SK-N-SH treated with all-trans-retinoic acid at 6 μM for 48 hours (cell line): Measurements from ENCODE around the gene RPL41.

ENCODE experiments used
- ATAC-seq: fragments of 200-7000 bp; cut with Tn5 transposase; 3 replicates; pipeline ENCODE4 v1.9.1; 2020; ENCODE audit warnings: mild to moderate bottlenecking, moderate library complexity
- ARNTL ChIP-seq: fragments of 450-650 bp; formaldehyde crosslinking; IDR thresholded peaks from 2 replicates; pipeline ENCODE4 v1.5.0; 2020; ENCODE audit warnings: low read depth, mild to moderate bottlenecking, moderate library complexity, borderline replicate concordance
- BACH2 ChIP-seq: fragments of 250-450 bp; sonication (Bioruptor Pico); IDR thresholded peaks from 2 replicates; pipeline ENCODE4 v1.9.0; 2021; ENCODE audit warnings: mild to moderate bottlenecking, borderline replicate concordance
- CSDC2 ChIP-seq: fragments of 250-450 bp; sonication (Bioruptor Pico); IDR thresholded peaks from 2 replicates; pipeline ENCODE4 v1.5.0; 2020; ENCODE audit warnings: mild to moderate bottlenecking, moderate library complexity
- ESRRG ChIP-seq: fragments of 250-450 bp; sonication (Bioruptor Pico); IDR thresholded peaks from 2 replicates; pipeline ENCODE4 v1.6.1; 2021; ENCODE audit warnings: mild to moderate bottlenecking
- GLIS3 ChIP-seq: fragments of 250-450 bp; sonication (Bioruptor Pico); IDR thresholded peaks from 2 replicates; pipeline ENCODE4 v1.5.0; 2020; ENCODE audit warnings: mild to moderate bottlenecking, moderate library complexity
- ISL1 ChIP-seq: fragments of 250-450 bp; sonication (Bioruptor Pico); IDR thresholded peaks from 2 replicates; pipeline ENCODE4 v2.1.2; 2022; ENCODE audit warnings: mild to moderate bottlenecking, moderate library complexity
- OSR1 ChIP-seq: fragments of 250-450 bp; sonication (Bioruptor Pico); IDR thresholded peaks from 2 replicates; pipeline ENCODE4 v1.8.0; 2022; ENCODE audit warnings: moderate library complexity, mild to moderate bottlenecking, inconsistent platforms
- PPARA ChIP-seq: fragments of 250-450 bp; sonication (Bioruptor Pico); IDR thresholded peaks from 2 replicates; pipeline ENCODE4 v1.5.0; 2020; ENCODE audit warnings: mild to moderate bottlenecking, borderline replicate concordance
- RARB ChIP-seq: fragments of 250-450 bp; sonication (Bioruptor Pico); IDR thresholded peaks from 2 replicates; pipeline ENCODE4 v1.8.0; 2021; ENCODE audit warnings: mild to moderate bottlenecking, moderate library complexity
- SNAI2 ChIP-seq: fragments of 250-450 bp; sonication (Bioruptor Pico); IDR thresholded peaks from 2 replicates; pipeline ENCODE4 v1.5.0; 2020; ENCODE audit warnings: mild to moderate bottlenecking, moderate library complexity
- TCF4 ChIP-seq: fragments of 250-450 bp; sonication (Bioruptor Pico); IDR thresholded peaks from 2 replicates; pipeline ENCODE4 v1.8.0; 2021; ENCODE audit warnings: mild to moderate bottlenecking, moderate library complexity, borderline replicate concordance
- TOX ChIP-seq: fragments of 250-450 bp; sonication (Bioruptor Pico); IDR thresholded peaks from 2 replicates; pipeline ENCODE4 v1.8.0; 2021; ENCODE audit warnings: mild to moderate bottlenecking, moderate library complexity, borderline replicate concordance
- TSHZ2 ChIP-seq: fragments of 250-450 bp; sonication (Bioruptor Pico); IDR thresholded peaks from 2 replicates; pipeline ENCODE4 v1.5.0; 2020; ENCODE audit warnings: mild to moderate bottlenecking, moderate library complexity
- ZC3H10 ChIP-seq: fragments of 250-450 bp; sonication (Bioruptor Pico); IDR thresholded peaks from 2 replicates; pipeline ENCODE4 v1.5.1; 2021; ENCODE audit warnings: mild to moderate bottlenecking, moderate library complexity
- ZFP3 ChIP-seq: fragments of 250-450 bp; sonication (Bioruptor Pico); IDR thresholded peaks from 2 replicates; pipeline ENCODE4 v1.5.0; 2020; ENCODE audit warnings: mild to moderate bottlenecking, moderate library complexity
- ZFP30 ChIP-seq: fragments of 450-650 bp; formaldehyde crosslinking; IDR thresholded peaks from 2 replicates; pipeline ENCODE4 v1.5.0; 2022; ENCODE audit warnings: mild to moderate bottlenecking, moderate library complexity
- ZNF565 ChIP-seq: fragments of 450-650 bp; formaldehyde crosslinking; conservative IDR thresholded peaks from 2 replicates; pipeline ENCODE4 v1.5.0; 2020; ENCODE audit warnings: low read depth, mild to moderate bottlenecking, moderate library complexity
- ZNF70 ChIP-seq: fragments of 450-650 bp; formaldehyde crosslinking; IDR thresholded peaks from 2 replicates; pipeline ENCODE4 v1.5.0; 2020; ENCODE audit warnings: mild to moderate bottlenecking, moderate library complexity
- ZNF8 ChIP-seq: fragments of 450-650 bp; formaldehyde crosslinking; IDR thresholded peaks from 2 replicates; pipeline ENCODE4 v1.5.0; 2020; ENCODE audit warnings: mild to moderate bottlenecking, moderate library complexity
- TF ChIP-seq, protein P1 (sequence below): fragments of 250-450 bp; sonication (Bioruptor Pico); IDR thresholded peaks from 2 replicates; pipeline ENCODE4 v1.5.1; 2020; ENCODE audit warnings: low read depth, mild to moderate bottlenecking, moderate library complexity
- TF ChIP-seq, protein P2 (sequence below): fragments of 250-450 bp; sonication (Bioruptor Pico); IDR thresholded peaks from 2 replicates; pipeline ENCODE4 v1.5.1; 2021; ENCODE audit warnings: mild to moderate bottlenecking, moderate library complexity
- TF ChIP-seq, protein P3 (sequence below): fragments of 250-450 bp; sonication (Bioruptor Pico); IDR thresholded peaks from 2 replicates; pipeline ENCODE4 v1.8.0; 2020; ENCODE audit warnings: mild to moderate bottlenecking, moderate library complexity, borderline replicate concordance
- TF ChIP-seq, protein P4 (sequence below): fragments of 250-450 bp; sonication (Bioruptor Pico); IDR thresholded peaks from 2 replicates; pipeline ENCODE4 v1.8.0; 2021; ENCODE audit warnings: low read depth, mild to moderate bottlenecking, moderate library complexity, borderline replicate concordance

RPL41 gene

GRCh38 chr12:56117778-56118687 is 1.6 kb downstream of the RPL41 start, which contains the start of gene ZC3H10:
Gene ZC3H10 (plus strand): TSS chr12:56118266. CDS start chr12:56120563, 2,297 bp downstream.
- peak; percentile 86 for ATAC-seq
- TF ChIP-seq ARNTL (CRISPR knock-in tag) (no peak), ZNF70 (no peak), OSR1 (CRISPR knock-in tag) (no peak), TCF4 (CRISPR knock-in tag) (peak; percentile 40; the same call in 1 of the 2 replicates), ESRRG (peak; percentile 95), ZC3H10 (CRISPR knock-in tag) (peak; percentile 84), SNAI2 (CRISPR knock-in tag) (peak; percentile 68; the same call in 1 of the 2 replicates), PPARA (CRISPR knock-in tag) (no peak), GLIS3 (CRISPR knock-in tag) (peak; percentile 98), ZFP3 (CRISPR knock-in tag) (no peak), ISL1 (CRISPR knock-in tag) (no peak), TOX (peak; percentile 85), BACH2 (CRISPR knock-in tag) (no peak), TSHZ2 (no peak), ZNF8 (peak; percentile 62; the same call in 1 of the 2 replicates), CSDC2 (no peak), RARB (CRISPR knock-in tag) (peak; percentile 88; the same call in 1 of the 2 replicates), ZFP30 (no peak), ZNF565 (CRISPR knock-in tag) (no peak; the same call in 1 of the 2 replicates)
- TF ChIP-seq, protein P1, sequence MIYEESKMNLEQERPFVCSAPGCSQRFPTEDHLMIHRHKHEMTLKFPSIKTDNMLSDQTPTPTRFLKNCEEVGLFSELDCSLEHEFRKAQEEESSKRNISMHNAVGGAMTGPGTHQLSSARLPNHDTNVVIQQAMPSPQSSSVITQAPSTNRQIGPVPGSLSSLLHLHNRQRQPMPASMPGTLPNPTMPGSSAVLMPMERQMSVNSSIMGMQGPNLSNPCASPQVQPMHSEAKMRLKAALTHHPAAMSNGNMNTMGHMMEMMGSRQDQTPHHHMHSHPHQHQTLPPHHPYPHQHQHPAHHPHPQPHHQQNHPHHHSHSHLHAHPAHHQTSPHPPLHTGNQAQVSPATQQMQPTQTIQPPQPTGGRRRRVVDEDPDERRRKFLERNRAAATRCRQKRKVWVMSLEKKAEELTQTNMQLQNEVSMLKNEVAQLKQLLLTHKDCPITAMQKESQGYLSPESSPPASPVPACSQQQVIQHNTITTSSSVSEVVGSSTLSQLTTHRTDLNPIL: peak; percentile 83
- TF ChIP-seq, protein P2, sequence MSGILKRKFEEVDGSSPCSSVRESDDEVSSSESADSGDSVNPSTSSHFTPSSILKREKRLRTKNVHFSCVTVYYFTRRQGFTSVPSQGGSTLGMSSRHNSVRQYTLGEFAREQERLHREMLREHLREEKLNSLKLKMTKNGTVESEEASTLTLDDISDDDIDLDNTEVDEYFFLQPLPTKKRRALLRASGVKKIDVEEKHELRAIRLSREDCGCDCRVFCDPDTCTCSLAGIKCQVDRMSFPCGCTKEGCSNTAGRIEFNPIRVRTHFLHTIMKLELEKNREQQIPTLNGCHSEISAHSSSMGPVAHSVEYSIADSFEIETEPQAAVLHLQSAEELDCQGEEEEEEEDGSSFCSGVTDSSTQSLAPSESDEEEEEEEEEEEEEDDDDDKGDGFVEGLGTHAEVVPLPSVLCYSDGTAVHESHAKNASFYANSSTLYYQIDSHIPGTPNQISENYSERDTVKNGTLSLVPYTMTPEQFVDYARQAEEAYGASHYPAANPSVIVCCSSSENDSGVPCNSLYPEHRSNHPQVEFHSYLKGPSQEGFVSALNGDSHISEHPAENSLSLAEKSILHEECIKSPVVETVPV (CRISPR knock-in tag): peak; percentile 93
- TF ChIP-seq, protein P3, sequence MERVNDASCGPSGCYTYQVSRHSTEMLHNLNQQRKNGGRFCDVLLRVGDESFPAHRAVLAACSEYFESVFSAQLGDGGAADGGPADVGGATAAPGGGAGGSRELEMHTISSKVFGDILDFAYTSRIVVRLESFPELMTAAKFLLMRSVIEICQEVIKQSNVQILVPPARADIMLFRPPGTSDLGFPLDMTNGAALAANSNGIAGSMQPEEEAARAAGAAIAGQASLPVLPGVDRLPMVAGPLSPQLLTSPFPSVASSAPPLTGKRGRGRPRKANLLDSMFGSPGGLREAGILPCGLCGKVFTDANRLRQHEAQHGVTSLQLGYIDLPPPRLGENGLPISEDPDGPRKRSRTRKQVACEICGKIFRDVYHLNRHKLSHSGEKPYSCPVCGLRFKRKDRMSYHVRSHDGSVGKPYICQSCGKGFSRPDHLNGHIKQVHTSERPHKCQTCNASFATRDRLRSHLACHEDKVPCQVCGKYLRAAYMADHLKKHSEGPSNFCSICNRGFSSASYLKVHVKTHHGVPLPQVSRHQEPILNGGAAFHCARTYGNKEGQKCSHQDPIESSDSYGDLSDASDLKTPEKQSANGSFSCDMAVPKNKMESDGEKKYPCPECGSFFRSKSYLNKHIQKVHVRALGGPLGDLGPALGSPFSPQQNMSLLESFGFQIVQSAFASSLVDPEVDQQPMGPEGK: peak; percentile 94
- TF ChIP-seq, protein P4, sequence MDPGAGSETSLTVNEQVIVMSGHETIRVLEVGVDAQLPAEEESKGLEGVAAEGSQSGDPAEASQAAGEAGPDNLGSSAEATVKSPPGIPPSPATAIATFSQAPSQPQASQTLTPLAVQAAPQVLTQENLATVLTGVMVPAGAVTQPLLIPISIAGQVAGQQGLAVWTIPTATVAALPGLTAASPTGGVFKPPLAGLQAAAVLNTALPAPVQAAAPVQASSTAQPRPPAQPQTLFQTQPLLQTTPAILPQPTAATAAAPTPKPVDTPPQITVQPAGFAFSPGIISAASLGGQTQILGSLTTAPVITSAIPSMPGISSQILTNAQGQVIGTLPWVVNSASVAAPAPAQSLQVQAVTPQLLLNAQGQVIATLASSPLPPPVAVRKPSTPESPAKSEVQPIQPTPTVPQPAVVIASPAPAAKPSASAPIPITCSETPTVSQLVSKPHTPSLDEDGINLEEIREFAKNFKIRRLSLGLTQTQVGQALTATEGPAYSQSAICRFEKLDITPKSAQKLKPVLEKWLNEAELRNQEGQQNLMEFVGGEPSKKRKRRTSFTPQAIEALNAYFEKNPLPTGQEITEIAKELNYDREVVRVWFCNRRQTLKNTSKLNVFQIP (CRISPR knock-in tag): 0 out of 2 replicates have a peak, but pooled peaks have one; percentile 20
